Adipose tissue (tissue), 3 donors: ENCODE data around the gene C10orf90. TPM values are rescaled to one million over a fixed set of nuclear protein-coding genes. Genes with fewer than 3 reads are reported as not detected.

Experiments used
- H3K27ac ChIP-seq: one replicate; pipeline ENCODE4 v1.5.1; 2013; ENCODE audit warnings: low read depth, low read length
- WGBS, 3 donors: extraction: QIAGEN DNeasy Blood & Tissue Kit; methylation state at CpG; one replicate each; pipeline ENCODE4 v1.1.7; 2013; 5-methylcytosine and 5-hydroxymethylcytosine counted together
- polyA plus RNA-seq, 3 donors: library from polyadenylated mRNA; stranded (reverse); fragments of 200-250 nt; gene quantifications; one replicate each; pipeline ENCODE4 v1.2.3, GENCODE V29; 2013
- donor health status: healthy with polysubstance abuse.
- donor health status: Bipolar disorder and iron deficiency.
- donor health status: healthy.

The C10orf90 gene
- polyA plus RNA-seq, 3 donors: 0.12 to 0.48 TPM; not detected in 1

- H3K27ac ChIP-seq: no peak overlapping the region
- WGBS, 3 donors: 62 to 85% (median 79%) methylated on average over 2 of the region's 2 CpGs
Observed at GRCh38 chr10:126430512-126430911, 240.0 kb downstream of the C10orf90 start.

GRCh38 chr10:126429275-126429674 lies 241.2 kb downstream of the C10orf90 start:
- WGBS, 3 donors: 77 to 92% (median 91%) methylated on average over 4 of the region's 4 CpGs
- H3K27ac ChIP-seq: no peak overlapping the region

- no peak overlapping the region for H3K27ac ChIP-seq
- 32 to 60% (median 44%) methylated on average over 8 of the region's 8 CpGs for WGBS, 3 donors
Observed at GRCh38 chr10:126425489-126426065, 244.9 kb downstream of the C10orf90 start.

GRCh38 chr10:126425032-126425431 lies 245.5 kb downstream of the C10orf90 start:
- H3K27ac ChIP-seq: no peak overlapping the region
- WGBS, 3 donors: 77 to 87% (median 84%) methylated on average over 5 of the region's 5 CpGs

- 75 to 89% (median 83%) methylated on average over 6 of the region's 6 CpGs for WGBS, 3 donors
- H3K27ac ChIP-seq: no peak overlapping the region
Observed at GRCh38 chr10:126423732-126424491, 246.6 kb downstream of the C10orf90 start.

- 49 to 83% (median 79%) methylated on average over 1 of the region's 1 CpG for WGBS, 3 donors
Observed at GRCh38 chr10:126422567-126422966, 247.9 kb downstream of the C10orf90 start.

GRCh38 chr10:126421756-126422256 lies 248.7 kb downstream of the C10orf90 start:
- H3K27ac ChIP-seq: no peak overlapping the region
- WGBS, 3 donors: 50 to 71% (median 62%) methylated on average over 10 of the region's 10 CpGs

More at GRCh38 chr10:126422567-126422966, 247.9 kb downstream of the C10orf90 start:
- no peak overlapping the region for H3K27ac ChIP-seq

- no peak overlapping the region for H3K27ac ChIP-seq
- WGBS, 3 donors: 63 to 72% (median 65%) methylated on average over 12 of the region's 12 CpGs
Observed at GRCh38 chr10:126420567-126421300, 249.8 kb downstream of the C10orf90 start.

- WGBS, 3 donors: 71 to 84% (median 83%) methylated on average over 4 of the region's 4 CpGs
- no peak overlapping the region for H3K27ac ChIP-seq
Observed at GRCh38 chr10:126417220-126417825, 253.2 kb downstream of the C10orf90 start.

GRCh38 chr10:126409821-126410220 lies 260.7 kb downstream of the C10orf90 start:
- WGBS, 3 donors: 61 to 76% (median 73%) methylated on average over 6 of the region's 6 CpGs
- H3K27ac ChIP-seq: no peak overlapping the region

- H3K27ac ChIP-seq: no peak overlapping the region
- 34 to 44% (median 41%) methylated on average over 11 of the region's 11 CpGs for WGBS, 3 donors
Observed at GRCh38 chr10:126408953-126409641, 261.4 kb downstream of the C10orf90 start.

- WGBS, 3 donors: 71 to 81% (median 78%) methylated on average over 2 of the region's 2 CpGs
- no peak overlapping the region for H3K27ac ChIP-seq
Observed at GRCh38 chr10:126407831-126408230, 262.7 kb downstream of the C10orf90 start.

- WGBS, 3 donors: 79 to 92% (median 81%) methylated on average over 6 of the region's 6 CpGs
- H3K27ac ChIP-seq: no peak overlapping the region
Observed at GRCh38 chr10:126405239-126405775, 265.2 kb downstream of the C10orf90 start.

- no peak overlapping the region for H3K27ac ChIP-seq
- WGBS, 3 donors: 53 to 68% (median 62%) methylated on average over 7 of the region's 7 CpGs
Observed at GRCh38 chr10:126402721-126403695, 267.5 kb downstream of the C10orf90 start.

GRCh38 chr10:126400641-126401040 lies 269.9 kb downstream of the C10orf90 start:
- WGBS, 3 donors: 68 to 75% (median 72%) methylated on average over 4 of the region's 4 CpGs
- H3K27ac ChIP-seq: no peak overlapping the region

- WGBS, 3 donors: 72 to 80% (median 76%) methylated on average over 4 of the region's 4 CpGs
- no peak overlapping the region for H3K27ac ChIP-seq
Observed at GRCh38 chr10:126398924-126399323, 271.6 kb downstream of the C10orf90 start.

GRCh38 chr10:126398383-126398743 lies 272.1 kb downstream of the C10orf90 start:
- no peak overlapping the region for H3K27ac ChIP-seq

More at GRCh38 chr10:126398383-126398743, 272.1 kb downstream of the C10orf90 start:
- WGBS, 3 donors: 73 to 82% (median 78%) methylated on average over 3 of the region's 3 CpGs
